GM12801 (cell line): ENCODE results near the gene SLC19A3.
"Not testable (repeated sequence)": the region's sequence is repeated elsewhere in the genome, so short reads cannot be mapped to it uniquely, and the experiment has no call there.

Source experiments
- TF ChIP-seq, protein P1 (sequence below): IDR thresholded peaks from one replicate; pipeline ENCODE4 v1.5.1; 2011; ENCODE audit warnings: control low read depth; ENCODE audit not compliant: insufficient read length; ENCODE audit errors: extremely low read depth

SLC19A3 gene

DNA sequence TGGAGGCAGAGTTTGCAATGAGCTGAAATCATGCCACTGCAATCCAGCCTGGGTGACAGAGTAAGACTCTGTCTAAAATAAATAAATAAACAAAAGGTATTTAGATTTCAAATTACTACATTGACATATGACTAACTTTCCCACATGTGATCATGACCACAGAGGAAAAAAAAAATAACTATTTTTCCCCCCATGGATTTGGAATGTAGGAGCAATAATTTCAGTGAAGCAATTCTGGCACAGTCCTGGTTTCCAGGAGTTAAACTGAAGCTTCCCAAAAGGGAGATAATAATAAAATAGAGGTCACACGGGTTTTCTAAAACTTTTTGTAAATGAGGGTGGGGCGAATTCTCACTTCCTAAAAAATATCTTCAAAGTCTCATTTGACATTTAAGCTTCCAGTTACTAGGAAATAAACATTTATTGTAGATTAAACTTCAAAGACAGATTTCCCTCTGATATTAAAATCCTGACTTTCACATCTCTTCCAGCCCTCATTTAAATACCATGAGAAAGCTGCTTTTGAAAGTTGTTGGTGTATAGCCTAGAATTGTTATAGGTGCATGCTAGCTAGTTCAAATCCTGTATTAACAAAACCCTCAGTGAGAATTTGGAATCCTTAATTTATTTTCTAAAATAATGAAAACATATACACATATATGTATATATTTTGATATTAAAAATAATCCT is 20.7 kb downstream of the SLC19A3 start:
- TF ChIP-seq, protein P1, sequence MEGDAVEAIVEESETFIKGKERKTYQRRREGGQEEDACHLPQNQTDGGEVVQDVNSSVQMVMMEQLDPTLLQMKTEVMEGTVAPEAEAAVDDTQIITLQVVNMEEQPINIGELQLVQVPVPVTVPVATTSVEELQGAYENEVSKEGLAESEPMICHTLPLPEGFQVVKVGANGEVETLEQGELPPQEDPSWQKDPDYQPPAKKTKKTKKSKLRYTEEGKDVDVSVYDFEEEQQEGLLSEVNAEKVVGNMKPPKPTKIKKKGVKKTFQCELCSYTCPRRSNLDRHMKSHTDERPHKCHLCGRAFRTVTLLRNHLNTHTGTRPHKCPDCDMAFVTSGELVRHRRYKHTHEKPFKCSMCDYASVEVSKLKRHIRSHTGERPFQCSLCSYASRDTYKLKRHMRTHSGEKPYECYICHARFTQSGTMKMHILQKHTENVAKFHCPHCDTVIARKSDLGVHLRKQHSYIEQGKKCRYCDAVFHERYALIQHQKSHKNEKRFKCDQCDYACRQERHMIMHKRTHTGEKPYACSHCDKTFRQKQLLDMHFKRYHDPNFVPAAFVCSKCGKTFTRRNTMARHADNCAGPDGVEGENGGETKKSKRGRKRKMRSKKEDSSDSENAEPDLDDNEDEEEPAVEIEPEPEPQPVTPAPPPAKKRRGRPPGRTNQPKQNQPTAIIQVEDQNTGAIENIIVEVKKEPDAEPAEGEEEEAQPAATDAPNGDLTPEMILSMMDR = no peak

DNA sequence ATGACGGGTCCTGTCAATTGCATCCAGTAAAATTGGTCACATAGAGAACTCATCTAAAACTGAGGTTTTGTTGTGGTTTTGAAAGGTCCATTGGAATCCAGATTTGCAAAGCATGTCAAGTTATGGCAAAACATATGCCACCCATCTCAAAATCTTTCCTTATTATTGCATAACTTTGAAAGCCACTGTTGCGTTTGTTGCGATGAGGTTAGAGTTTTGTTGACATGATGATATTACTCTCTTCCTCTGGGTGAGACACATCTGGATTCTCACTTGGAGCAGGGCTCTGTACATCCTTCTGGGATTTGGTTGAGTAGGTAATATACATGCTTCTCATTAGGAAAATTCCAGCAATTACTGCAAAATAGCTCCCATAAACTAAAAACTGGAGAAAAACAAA is 30.6 kb downstream of the SLC19A3 start:
- TF ChIP-seq, protein P1 = no peak

DNA sequence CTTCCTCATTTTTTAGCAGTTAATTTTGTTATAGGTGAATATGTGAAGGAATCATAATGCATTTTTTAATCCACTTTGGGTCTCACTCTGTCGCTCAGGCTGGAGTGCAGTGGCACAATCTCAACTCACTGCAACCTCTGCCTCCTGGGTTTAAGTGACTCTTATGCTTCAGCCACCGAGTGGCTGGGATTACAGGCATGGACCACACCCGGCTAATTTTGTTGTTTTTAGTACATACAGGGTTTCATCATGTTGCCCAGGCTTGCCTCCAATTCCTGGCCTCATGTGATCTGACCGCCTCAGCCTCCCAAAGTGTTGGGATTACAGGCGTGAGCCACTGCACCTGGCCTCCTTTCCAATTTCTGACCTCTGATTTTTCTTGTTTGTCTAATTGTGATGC is 33.6 kb downstream of the SLC19A3 start:
- TF ChIP-seq, protein P1 = no peak

DNA sequence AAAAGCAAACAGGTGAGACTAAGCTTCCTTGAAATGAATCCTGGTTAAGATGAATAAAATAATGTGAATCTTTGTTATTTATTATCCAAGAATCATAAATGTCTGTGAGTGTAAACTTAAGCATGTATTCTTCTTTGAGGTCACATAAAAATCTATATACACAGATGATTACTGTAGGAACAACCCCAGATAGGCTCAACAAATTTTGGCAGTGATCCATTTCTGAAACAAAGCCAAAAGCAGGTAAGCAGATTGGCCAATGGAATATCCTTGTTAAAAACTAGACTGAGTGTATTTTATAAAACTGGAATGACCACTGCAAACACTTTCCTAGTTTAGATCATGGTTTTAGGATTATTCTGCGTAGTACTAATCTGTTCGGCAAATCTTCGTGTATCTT is 39.9 kb downstream of the SLC19A3 start:
- TF ChIP-seq, protein P1 = no peak

DNA sequence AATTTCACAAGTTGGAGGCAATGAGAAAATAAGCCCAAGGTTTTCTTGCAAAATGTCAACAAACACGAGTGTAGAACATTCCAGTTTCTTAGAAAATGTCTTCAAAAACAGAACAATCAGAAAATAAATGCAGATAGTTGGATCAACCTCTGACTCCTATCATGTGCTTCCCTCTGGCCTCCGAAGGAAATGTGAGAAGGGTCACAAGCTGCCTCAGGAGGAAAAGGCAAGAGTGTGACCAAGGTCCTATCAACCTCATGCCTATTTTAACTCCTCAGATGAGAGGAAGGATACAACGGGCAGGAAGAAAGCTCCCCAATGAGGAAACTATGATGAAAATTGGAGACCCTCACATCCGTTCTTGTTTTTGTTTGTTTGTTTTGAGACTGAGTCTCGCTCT is 43.3 kb downstream of the SLC19A3 start:
- TF ChIP-seq, protein P1 = no peak

DNA sequence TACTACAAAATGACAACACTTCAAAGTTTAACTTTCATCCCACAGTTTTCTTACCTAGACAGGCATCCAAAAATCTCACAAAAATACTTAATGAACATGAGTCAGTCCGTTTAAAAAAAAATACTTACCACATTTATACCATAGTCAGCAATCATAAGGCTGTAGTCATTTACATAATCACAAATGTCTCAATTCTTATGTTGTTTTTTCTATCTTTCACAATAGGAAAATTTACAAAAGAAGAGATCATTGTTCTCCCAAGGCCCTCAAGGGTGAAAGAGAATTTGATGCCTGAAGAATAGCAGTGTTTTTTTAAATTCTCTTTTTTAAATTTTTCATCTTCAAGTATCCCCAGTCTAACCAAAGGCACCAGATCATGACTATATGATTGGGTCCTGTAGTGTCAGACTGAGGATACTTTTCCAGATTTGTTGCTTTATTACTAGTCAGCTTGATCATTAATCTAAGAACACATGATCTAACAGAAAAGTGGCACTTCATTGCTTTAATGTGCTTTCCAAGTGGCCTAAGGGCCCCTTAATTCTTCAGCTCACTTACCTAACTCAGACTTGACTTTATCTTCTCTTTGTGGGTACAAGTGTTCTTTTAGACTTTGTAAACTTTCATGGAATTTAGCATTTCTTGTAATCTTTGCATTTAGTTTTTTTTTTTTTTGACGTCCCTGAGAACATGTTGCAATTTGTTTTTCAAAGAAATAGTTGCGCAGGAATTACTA is 46.5 kb downstream of the SLC19A3 start:
- TF ChIP-seq, protein P1 = no peak

DNA sequence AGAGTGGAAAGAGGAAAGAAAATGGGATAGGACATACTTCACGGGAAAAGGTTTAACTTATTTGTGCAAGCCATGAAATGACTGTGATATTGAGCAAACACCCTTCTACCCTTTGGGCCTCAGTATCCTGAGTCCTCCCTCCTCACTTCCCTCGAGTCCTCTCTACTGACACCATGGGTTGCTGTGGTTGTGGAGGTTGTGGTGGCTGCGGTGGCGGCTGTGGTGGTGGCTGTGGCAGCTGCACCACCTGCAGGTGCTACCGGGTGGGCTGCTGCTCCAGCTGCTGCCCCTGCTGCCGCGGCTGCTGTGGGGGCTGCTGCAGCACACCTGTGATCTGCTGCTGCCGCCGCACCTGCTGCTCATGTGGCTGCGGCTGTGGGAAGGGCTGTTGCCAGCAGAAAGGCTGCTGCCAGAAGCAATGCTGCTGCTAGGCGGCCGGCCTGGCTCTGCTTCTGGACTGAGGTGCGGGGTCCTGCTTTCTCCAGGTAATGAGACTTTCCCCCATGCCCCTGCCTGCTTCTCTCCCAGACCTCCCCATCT is 51.1 kb downstream of the SLC19A3 start, which contains the start of gene SCYGR5:
SCYGR5 (plus strand) TSS at position 174 of the 540 bp plus-strand sequence; CDS start at position 174, 0 bp downstream.
- TF ChIP-seq, protein P1 = not testable (repeated sequence)
